HG03095 (cell line): ENCODE measurements around the gene NPTX1.

Experiments used
- ATAC-seq: cut with Tn5 transposase; IDR thresholded peaks from one replicate; pipeline ENCODE4 v1.9.1; 2021; ENCODE audit warnings: moderate library complexity; ENCODE audit not compliant: unreplicated experiment

NPTX1 gene

DNA sequence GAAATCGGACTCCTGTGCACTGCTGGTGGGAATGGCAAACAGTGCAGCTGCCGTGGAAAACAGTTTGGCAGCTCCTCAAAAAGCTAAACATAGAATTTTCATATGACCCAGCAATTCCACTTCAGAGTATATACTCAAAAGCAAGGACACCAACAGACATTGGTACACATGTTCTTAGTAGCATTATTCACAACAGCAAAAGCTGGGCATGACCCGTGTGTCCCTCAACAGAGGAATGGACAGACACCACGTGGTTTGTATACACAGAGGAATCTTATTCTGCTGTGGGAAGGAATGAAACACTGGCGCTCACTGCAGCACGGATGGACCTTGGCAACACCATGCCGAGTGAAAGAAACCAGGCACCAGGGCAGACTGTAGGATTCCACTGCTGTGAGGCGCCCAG is 16.0 kb downstream of the NPTX1 start:
- ATAC-seq, result no peak

DNA sequence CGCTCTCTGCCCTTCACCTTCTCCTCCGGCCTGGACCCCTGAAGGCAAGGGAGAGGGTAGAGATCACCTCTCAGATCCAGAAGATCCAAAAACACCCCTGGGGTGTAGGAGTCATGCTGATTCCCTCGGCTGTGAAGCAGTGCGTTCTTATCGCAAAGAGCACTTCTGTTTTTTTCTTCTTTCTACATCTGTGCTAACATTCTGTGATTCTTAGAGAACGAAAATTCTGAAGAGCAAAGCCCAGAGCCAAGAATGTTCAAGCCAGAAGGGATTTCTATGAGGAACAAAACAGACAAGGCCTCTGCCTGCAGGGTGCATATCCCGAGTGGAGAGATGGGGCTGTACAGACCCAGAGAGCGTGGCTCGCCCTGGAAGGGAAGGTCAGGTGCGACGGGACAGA is 17.2 kb downstream of the NPTX1 start:
- ATAC-seq, result no peak

DNA sequence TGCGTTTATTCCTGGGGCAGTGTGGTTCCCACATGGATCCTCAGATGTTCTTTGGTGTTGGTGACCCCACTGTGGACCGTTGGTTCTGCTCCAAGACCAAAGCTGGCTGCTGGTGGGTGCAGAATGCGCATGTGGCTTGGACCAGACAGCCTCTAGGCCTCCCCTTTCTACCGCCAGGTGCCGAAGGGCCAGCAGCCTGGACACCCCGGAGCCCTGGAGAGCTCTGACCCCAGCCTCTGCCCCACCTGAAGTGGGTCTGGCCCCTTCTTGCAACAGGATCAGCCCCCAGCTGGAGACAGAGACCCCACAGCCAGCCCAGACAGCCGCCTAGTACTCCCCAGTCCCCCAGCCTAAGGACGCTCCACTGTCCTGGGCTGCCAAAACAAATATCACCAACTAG is 18.4 kb downstream of the NPTX1 start:
- no peak for ATAC-seq

DNA sequence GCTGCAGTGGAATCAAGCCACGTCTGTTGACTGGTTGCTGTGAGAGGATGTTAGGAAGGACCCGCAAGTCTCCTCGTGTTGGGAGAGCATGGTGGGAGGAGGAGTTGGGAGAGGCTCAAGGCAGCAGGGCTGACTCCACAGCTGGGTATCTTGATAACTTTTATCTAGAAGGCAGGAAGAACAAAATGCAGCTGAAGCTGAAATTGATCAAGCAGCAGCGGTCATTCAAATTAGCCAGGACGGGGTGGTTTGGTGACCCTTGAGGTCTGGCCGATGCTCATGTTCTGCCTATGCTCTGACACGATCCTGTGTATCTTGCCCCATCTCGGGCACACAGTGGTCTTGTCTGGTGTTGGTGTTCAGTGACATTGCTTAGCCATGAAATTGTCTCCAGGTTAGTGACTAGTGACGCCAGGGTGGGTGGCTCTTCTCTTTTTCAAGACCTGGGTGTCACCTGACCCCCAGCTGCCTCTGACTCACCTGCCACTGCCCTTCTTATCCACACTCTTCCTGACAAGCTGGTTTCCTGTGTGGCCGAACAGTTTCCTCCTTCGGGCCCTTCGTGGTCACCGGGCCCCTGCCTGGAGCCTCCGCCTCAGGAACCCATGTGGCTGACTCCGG is 19.1 kb downstream of the NPTX1 start:
- no peak for ATAC-seq

DNA sequence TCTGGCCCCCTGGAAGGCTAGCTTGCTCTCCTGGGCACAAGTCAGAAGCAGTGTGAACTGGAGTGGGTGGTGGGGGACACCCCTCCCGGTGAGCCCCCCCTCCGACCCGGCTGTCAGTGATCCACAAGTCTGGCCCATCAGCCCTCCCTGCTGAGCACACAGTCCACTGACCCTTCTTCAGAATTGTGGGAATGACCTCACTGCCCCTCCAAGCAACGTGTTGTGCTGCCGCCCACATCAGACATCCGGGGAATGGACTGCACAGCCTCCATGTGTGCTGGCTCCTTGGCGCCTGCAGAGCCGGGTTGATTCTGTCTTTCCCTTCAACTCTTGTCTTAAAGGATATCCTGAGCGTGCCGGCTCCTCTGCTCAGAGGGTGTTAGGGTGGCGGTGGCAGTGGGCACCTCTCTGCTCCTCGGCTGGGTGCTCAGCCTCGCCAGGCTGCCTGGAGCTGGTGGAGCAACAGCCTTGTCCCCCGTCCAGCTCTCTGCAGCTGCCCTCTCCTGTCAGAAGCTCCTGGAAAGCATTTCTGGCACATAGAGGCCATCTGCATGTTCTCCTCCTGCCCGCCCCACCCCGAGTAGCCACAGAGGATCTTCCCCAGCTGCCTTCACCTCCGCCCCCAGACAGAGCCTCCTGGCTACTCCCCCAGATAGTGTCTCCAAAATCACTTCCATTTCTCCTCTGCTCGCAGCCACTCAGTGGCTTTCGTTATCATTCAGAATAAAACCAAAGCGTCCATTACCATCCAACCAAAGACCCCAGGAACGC is 19.8 kb downstream of the NPTX1 start:
- ATAC-seq, result no peak

DNA sequence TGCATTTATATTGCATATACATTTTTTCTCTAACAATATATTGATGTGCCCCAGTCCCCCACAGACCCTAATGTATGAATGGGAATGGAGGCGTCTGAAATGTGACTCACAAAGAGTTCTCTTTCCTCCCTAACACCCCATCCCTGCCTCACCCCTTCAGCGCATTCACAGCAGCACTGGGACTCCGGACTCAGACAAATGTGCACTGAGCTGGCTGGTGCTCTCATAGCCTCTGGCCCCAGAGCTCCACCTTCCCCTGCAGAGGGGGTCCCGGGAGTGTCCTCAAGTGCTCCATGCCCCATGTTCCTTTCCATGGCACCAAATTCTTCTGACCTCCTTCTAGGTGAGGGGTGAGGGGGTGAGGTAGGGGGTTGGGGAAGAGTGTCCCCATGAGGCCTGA is 20.6 kb downstream of the NPTX1 start:
- ATAC-seq, result no peak

DNA sequence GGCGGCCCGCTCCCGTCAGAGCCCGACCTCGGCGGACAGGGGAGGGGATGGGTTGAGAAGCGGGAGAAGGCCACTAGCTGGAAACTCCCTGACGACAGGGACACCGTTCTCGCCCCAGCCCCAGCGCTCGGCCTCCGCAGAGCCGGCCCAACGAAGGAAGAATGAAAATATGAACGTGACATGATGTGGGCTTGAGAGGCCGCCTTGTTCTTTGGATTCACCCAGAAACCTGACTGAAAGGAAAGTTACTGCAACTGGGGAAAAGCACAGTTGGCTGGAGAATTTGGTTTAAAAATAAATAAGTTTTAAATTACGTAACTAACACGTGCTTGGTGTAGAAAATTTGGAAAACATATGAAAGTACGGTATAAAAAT is 21.1 kb downstream of the NPTX1 start:
- ATAC-seq, result no peak

DNA sequence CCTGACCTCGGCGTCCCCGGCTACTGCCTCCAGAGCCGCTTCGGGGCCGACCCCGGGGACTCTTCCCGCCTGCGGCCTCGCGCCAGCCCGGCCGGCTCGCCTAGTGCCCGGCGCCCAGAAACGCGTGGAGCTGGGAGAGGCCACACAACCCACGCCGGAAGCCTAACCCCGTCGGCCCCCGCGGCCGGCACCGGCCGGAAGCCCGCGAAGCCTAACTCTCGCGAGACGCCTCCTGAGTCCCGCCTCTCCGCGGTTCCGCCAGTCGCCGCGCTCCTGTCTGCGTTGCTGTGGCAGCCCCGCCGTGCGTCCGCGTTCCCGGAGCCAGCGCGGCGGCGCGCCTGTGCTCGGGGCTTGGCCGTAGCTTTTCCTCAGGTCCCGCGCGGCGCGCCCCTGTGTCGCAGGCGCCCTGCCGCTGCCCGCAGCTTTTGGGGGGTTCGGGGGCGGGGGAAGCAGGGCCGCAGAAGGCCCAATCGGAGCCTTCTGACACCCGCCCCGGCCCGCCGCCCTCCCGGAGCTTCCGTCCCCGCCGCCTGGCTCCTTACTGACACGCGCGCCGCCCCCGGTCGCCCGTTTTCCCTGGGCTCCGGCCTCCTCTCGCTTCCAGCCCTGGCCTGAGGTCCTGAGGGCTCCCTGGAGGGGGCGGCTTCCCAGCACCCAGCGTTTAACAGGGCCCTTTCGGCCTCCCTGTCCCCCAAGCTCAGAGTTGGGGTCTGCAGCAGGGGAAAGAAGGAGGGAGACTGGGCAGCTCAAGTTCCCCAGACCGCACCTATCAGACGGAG is 21.7 kb downstream of the NPTX1 start:
- ATAC-seq, result peak; percentile 82

DNA sequence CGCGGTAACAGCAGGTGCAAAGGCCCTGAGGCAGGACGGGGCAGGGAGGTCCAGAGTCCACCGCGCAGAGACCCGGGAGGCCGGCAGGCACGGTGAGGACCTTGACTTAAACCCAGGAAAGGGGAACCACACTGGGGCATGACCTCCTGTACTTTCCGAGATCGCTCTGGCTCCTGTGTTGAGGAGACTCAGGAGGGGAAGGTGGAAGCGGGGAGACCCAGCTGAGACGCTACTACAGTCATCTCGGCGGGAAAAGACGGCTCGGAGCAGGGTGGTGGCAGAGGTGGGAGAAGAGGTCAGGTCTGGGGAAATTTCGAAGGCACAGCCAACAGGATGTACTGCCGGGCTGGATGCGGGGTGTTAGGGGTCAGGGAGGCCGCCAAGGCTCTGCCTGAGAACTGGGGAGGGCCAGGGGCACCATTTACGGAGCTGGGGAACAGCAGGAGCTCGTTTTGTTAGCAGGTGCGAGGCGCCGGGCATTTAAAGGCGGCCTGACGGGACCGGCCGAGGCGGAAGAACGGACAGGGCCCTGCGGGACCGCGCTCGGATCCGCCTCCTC is 22.3 kb downstream of the NPTX1 start:
- ATAC-seq, result no peak

DNA sequence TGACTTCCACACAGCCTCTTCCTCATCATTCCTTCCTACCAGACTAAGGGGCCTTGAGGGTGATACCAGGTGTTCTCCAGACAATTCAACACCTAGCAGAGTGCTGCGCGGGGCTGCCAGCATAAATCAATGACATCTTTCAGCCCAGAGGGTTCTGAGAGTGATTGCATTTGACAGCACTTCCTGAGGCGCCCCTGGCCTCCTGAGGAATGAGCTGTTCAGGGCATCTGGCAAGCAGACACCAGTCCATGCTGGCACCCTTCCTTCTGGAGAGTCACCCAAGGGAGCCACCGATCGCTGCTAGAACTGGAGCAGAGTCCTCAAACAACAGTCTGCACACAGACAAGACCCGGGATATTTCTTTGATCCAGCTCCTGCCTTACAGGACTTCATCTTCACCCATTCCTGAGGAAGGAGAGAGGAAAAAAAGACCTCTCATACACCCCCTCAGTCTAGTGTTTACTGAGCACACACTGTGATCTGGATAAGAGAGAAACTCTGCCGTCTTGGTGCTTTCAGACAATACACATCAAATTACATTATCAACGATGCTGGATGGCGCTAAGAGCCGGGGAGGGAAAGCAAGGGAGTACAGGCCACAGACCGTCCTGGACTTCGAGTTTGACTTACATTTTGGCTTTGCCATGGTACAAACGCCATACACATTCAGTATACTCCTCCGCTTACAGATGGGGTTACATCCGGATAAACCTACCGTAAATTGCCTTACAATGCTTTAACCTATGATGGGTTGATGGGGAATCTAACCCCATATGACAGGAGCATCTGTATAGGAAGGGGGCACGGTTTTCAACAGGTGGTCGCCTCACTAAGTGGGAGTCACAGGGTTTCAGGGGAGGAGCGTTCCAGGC is 23.0 kb downstream of the NPTX1 start:
- ATAC-seq, result no peak

DNA sequence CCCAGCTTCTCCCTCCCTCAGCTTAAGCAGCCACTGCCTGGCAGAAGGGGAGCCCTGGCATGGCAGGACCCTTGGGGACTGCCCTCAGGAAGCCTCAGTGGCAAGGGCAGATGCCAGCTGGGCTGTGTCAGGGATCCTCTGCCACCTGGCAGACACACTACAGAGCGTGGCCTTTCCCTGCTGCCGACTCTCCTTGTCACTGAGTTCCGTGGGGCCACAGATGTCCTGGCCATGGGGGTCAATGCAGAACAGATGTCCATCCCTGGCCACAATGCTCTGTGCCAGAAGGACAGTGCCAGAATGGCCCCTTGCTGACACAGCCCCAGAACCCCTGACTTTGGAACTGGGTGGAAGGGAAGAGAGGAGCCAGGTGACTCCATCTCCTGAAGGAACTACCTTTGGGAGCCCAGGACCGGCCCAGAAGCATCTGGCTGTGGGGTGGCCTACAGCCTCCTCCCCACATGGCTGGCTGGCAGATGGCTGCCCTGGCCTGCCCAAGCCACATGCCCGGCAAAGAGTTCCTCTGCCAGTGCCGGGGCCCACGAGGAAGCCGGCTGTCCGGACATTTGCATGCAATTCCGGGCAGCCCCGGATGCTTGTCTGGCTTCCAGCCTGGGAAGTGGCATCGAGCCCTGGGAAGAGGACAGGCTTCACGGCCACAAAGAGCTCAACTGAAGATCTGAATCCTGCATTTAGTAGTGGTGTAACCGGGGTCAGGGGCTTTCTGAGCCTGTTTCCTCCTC is 24.1 kb downstream of the NPTX1 start:
- no peak for ATAC-seq

DNA sequence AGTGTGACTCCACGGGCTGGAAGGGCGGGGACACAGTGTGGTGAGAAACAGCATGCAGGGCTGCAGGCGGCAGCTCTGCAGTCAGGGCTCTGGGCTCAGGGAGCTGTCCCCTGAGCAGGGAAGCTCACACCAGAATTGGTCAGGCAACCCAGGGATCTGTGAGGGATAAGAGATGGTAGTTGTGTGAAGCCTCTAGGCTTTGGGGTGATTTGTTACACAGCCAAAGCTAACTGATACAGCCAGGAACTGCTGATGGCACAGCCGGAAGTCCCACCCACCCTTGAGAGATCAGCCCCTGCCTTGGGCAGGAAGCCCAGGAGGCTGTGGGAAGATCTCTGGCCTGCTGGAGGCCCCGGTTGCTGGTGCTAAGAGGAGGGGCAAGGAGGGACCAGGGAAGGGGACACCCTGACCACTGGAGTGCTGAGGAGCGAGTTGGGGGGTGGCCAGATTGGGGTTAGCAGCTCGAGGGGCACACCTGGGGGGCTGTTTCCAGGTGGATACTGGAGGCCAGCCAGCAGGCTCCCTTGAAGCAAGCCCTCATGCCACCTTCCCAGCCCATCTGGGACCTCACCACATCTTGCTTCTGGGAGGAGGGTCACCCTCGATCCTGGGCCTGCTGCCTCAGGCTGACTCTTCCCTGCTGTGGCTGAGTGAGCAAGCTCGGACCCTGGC is 25.2 kb downstream of the NPTX1 start:
- no peak for ATAC-seq

DNA sequence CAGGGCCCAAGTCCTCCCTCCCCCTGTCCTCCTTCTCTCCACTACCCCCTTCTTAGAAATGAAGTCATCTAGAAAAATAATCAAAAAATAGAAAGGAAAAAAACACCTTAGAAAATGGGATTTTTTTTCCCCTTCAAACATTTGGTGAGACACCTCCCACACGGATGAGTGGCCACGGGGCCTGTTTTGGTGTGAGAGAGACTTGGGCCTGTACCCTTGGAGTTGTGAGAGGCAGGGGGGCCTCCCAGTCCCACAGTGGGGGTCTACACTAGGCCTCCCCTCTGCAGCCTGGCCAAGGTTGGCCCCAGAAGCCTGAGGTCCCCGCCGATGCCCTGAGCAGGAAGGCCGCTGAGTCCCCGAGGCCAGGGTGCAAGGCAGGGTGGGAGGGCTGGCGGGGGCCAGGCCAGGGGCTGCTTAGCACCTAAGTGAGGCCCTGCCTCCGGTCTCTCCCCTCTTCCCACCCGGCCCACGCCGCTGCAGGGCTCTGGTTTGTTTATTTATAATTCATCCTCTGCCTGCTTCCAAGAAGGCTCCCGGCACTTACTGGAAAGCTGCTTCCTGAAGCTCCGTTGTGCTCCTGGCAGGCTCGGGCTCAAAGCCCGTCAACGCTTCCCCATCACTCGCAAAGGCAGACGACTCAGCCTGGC is 26.4 kb downstream of the NPTX1 start:
- no peak for ATAC-seq

DNA sequence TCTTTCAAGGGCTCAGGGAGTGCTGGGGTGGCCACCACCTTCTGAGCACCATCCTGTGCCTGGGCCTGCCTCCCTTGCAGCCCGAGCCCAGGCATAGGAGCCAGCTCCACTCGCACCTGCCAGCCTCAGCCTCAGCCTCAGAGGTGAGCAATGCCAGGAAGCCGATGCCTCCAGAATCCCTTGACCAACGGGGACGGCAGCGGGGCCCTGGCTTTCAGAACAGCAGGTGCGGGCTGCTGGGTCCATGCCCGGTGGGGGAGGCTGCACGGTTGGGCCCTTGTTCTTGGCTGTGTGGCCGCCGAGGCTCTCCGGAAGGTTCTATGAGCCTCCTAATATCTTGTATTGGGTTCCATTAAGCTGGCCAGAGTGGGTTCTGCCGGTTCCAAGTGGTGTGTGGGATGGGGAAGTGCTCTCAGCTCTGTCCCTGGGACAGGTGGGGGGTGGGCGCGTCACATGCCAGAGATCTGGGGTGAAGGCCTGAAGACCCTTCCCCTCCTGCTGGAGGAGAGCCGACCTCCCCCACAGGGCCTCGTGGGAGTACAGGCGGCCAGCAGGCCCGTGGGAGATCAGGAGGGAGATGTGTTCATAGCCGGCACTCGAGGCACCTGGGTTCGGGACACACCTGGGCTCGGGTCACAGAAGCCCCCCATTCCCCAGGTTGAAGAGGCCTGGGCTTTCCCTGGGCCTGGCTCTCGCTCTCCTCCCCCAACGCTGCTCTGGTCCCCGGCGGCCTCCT is 27.0 kb downstream of the NPTX1 start:
- ATAC-seq, result no peak

DNA sequence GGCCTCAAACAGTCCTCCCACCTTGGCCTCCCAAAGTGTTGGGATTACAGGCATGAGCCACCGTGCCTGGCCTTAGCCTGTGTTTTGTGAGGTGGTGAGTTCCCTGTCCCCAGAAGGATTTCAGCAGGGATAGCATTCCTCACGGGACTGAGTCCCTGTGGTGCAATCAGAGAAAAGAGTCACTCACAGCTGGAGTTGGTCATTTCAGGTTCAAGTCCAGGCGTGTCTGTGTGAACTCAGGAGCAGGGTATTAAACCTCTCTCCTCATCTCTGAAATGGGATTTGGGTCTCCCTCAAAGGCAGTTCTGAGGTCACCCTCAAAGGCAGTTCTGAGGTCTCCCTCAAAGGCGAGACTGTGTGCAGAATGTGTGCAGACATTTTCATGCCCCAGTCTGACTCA is 28.6 kb downstream of the NPTX1 start:
- no peak for ATAC-seq

DNA sequence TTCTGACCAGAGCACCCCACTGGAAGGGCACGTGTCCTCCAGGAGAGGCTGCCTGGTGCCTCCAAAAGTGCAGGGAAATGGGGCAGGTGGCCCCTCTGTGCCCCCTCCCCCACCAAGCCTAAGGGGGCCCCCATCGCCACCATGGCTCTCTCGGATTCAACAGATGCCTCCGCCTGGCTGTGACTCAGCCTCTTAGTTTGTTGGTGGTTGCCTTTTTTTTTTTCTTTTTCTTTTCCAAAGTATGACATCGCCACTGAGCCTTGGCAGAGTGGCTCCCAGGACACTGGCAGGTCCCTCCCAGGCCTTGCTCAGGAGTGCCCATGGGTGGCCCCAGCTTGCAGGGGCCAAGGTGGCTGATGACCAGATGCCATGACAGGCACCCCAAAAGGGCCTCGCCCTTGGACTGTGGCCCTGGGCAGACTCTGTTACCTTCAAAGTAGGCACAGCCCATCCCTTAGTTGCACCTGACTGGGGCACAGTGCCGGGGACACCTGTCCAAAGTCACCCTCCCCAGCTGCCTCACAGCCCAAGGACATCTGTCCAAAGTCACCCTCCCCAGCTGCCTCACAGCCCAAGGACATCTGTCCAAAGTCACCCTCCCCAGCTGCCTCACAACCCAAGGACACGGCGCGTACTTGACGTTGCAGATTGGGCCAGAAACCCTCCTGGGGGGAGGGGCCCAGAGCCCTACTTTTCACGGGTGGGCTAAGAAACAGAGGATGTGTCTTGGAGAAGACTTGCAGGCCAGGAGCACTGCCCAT is 29.6 kb downstream of the NPTX1 start:
- ATAC-seq, result no peak

DNA sequence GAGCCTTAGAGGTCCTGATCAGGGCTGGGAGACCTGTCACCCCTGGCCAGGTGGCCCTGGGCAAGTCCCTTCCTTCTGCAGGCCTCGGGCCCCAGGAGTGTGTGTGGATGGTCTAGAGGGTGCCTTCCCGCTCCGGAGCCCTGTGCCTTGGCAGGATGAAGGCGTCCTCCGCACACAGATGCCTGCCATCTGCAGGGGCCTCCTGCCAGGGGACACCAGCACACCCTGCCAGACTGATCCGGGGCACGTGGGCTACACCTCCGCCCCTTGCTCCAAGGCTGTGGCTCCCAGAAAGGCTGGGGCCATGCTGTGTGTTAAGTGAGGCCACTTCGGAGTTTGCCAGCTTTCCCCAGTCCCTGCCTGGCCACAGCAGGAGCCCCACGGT is 30.7 kb downstream of the NPTX1 start:
- no peak for ATAC-seq
